ENCODE data around the gene NOLC1. TPM values are rescaled to one million over a fixed set of nuclear protein-coding genes. Genes with fewer than 3 reads are reported as not detected.

NOLC1 gene
- total and polyA plus RNA-seq, 10 of the 15 experiments (the other 5 are each of a cell fraction or from before 2014, with no cell fraction given), result 91.7 to 244 (median 128) TPM

GRCh38 chr10:102114861-102115618, 37.1 kb upstream of the NOLC1 start:
- no peaks in the 10 kb centered on the region for H3K27me3 ChIP-seq (replicated peaks in 1 of 2; ENCODE audit: control insufficient read depth in 2 of 2, insufficient read depth in 2 of 2, low read length in 1 of 2)
- H3K9me3 ChIP-seq (replicated peaks; ENCODE audit: control insufficient read depth, insufficient read depth, low read length), result no peaks in the 10 kb centered on the region
- H3K4me3 ChIP-seq, result peak overlapping the region; percentile 82
- peak overlapping the region; percentile 82 for H3K9ac ChIP-seq (ENCODE audit: control insufficient read depth, insufficient read depth, low read length)
- intact Hi-C loops (cut with micrococcal nuclease; ENCODE audit: unreplicated experiment), result loop anchor here (5.0 kb wide), 1 partner anchor 278 kb away; no protein-coding TSS in a partner anchor
- H3K4me1 ChIP-seq (ENCODE audit: control insufficient read depth, insufficient read depth, low read length), result peaks cover 43% of the 10 kb centered on the region
- H3K4me2 ChIP-seq (ENCODE audit: control insufficient read depth, insufficient read depth), result peak overlapping the region; percentile 98
- DNase-seq (ENCODE audit: low read depth, low spot score), result no peak
- SMC1A ChIA-PET (ENCODE audit: uncharacterized antibody, unreplicated experiment), result interaction anchor here (0.6 to 1.8 kb wide), 9 partner anchors 11 to 224 kb away, joined by 3 to 8 read pairs (median 3); partner anchors contain the start of gene PPRC1
- RAD21 ChIA-PET (ENCODE audit: unreplicated experiment), result interaction anchor here (0.6 to 1.2 kb wide), 2 partner anchors 17 to 59 kb away, joined by 3 read pairs; partner anchors contain the start of gene ARMH3
- H3K79me2 ChIP-seq (ENCODE audit: control insufficient read depth, insufficient read depth, low read length), result peaks cover 79% of the 10 kb centered on the region
- ATAC-seq, result peak; percentile 82
- peaks cover 14 to 15% of the 10 kb centered on the region in 2 experiments for H3K36me3 ChIP-seq (ENCODE audit: control insufficient read depth in 2 of 2, insufficient read depth in 2 of 2, low read length in 1 of 2)
- no peaks in the 10 kb centered on the region for H4K20me1 ChIP-seq (ENCODE audit: control insufficient read depth, insufficient read depth)
- H2AFZ ChIP-seq (ENCODE audit: control insufficient read depth, low read depth, low read length), result peak overlapping the region; percentile 77
- CTCF ChIA-PET, result interaction anchor here (0.7 to 4.7 kb wide), 7 partner anchors 11 to 279 kb away, joined by 3 to 28 read pairs (median 3); no protein-coding TSS in a partner anchor
- peak overlapping the region; percentile 84 for H3K27ac ChIP-seq (ENCODE audit: control insufficient read depth, insufficient read depth)
- in situ Hi-C loops (cut with MboI), result no loop called here
- BruUV-seq (replicated peaks), result no TSS peak
- WGBS (ENCODE audit: insufficient coverage, insufficient replicate concordance, low lambda C conversion rate, missing lambda C conversion rate), result 2% methylated on average over 10 of the region's 23 CpGs
- POLR2A ChIA-PET, result interaction anchor here (0.6 to 1.9 kb wide), 10 partner anchors 14 to 327 kb away, joined by 3 to 10 read pairs (median 4); partner anchors contain the start of genes ARMH3, GBF1, HPS6 and NOLC1
- peak; percentile 69 for FAIRE-seq
- peak; percentile 92 for TF ChIP-seq POLR2A (IDR thresholded peaks at IDR 0.05; ENCODE audit: low read depth, low read length)
- peak in 1 of 2 experiments; percentile 49; a peak in 2 of 3 replicates for TF ChIP-seq EGR1 (IDR thresholded peaks at IDR 0.05; ENCODE audit: borderline replicate concordance in 1 of 2, low read depth in 2 of 2, low read length in 2 of 2)
- TF ChIP-seq DPF2 (IDR thresholded peaks at IDR 0.05), result no peak
- peak; percentile 54; the same call in 1 of the 2 replicates for TF ChIP-seq BACH1 (IDR thresholded peaks at IDR 0.05; ENCODE audit: borderline replicate concordance)
- TF ChIP-seq MEF2A (IDR thresholded peaks at IDR 0.05; ENCODE audit: insufficient read depth, low read depth, low read length), result no peak
- TF ChIP-seq ETV6 (conservative IDR thresholded peaks at IDR 0.05 in 1 of 2, IDR thresholded peaks at IDR 0.05 in 1 of 2; ENCODE audit: borderline replicate concordance in 1 of 2, low read depth in 1 of 2), result no peak
- TF ChIP-seq CBX5 (IDR thresholded peaks at IDR 0.05; ENCODE audit: low read depth), result no peak
- TF ChIP-seq LARP7 (IDR thresholded peaks at IDR 0.05), result no peak
- TF ChIP-seq SKIL (IDR thresholded peaks at IDR 0.05; ENCODE audit: low read depth, poor library complexity, severe bottlenecking), result no peak
- no peak for TF ChIP-seq KAT2A (conservative IDR thresholded peaks at IDR 0.05; ENCODE audit: control insufficient read depth, low read depth, low read length)
- TF ChIP-seq ZNF687 (IDR thresholded peaks at IDR 0.05), result no peak
- no peak for TF ChIP-seq CTCF (IDR thresholded peaks at IDR 0.05 in 2 of 3, conservative IDR thresholded peaks at IDR 0.05 in 1 of 3; ENCODE audit: control insufficient read depth in 2 of 3, extremely low read depth in 1 of 3, insufficient read depth in 1 of 3, low read depth in 3 of 3, low read length in 3 of 3)
